MCF 10A (cell line): Measurements from ENCODE around the gene PCP2. TPM values are rescaled to one million over a fixed set of nuclear protein-coding genes. Genes with fewer than 3 reads are reported as not detected.

Experiments
- BruUV-seq: library from RNA; stranded (reverse); fragments of 400-500 nt; replicated peaks from 2 replicates; lab custom pipeline; 2021; lab: Mats Ljungman, UMichigan
- CTCF ChIA-PET: fragments of 300-600 bp; sonication (Branson Sonifier 250); formaldehyde crosslinking; extraction: SDS; loops from one replicate; lab custom pipeline; 2021; ENCODE audit warnings: antibody characterized with exemption, inconsistent platforms; lab: Yijun Ruan, JAX
- POLR2A ChIA-PET: fragments of 300-600, 350-650 bp; sonication (Branson Sonifier 250); formaldehyde crosslinking; extraction: SDS; loops from one replicate; lab custom pipeline; 2020; ENCODE audit warnings: antibody characterized with exemption, inconsistent platforms; lab: Yijun Ruan, JAX
- DNase-seq: peaks from one replicate; pipeline ENCODE4 v3.0.0-alpha.2; 2018; ENCODE audit not compliant: unreplicated experiment
- H3K27ac Mint-ChIP-seq: one replicate; pipeline ENCODE4 v1.8.0; 2022; ENCODE audit warnings: mild to moderate bottlenecking, low read depth, mixed read lengths; ENCODE audit not compliant: unreplicated experiment
- H3K27me3 Mint-ChIP-seq: one replicate; pipeline ENCODE4 v1.8.0; 2022; ENCODE audit warnings: mixed read lengths; ENCODE audit not compliant: insufficient read depth, unreplicated experiment
- H3K36me3 Mint-ChIP-seq: one replicate; pipeline ENCODE4 v1.8.0; 2022; ENCODE audit warnings: mild to moderate bottlenecking, moderate library complexity, mixed read lengths; ENCODE audit not compliant: insufficient read depth, unreplicated experiment
- H3K4me1 Mint-ChIP-seq: one replicate; pipeline ENCODE4 v1.8.0; 2022; ENCODE audit warnings: mixed read lengths; ENCODE audit not compliant: insufficient read depth, unreplicated experiment
- H3K4me3 Mint-ChIP-seq: one replicate; pipeline ENCODE4 v1.8.0; 2022; ENCODE audit warnings: mild to moderate bottlenecking, moderate library complexity, mixed read lengths; ENCODE audit not compliant: unreplicated experiment
- H3K9me3 Mint-ChIP-seq: one replicate; pipeline ENCODE4 v1.8.0; 2022; ENCODE audit warnings: mixed read lengths; ENCODE audit not compliant: unreplicated experiment
- CTCF ChIP-seq: fragments of 200-600 bp; IDR thresholded peaks from one replicate; pipeline ENCODE4 v1.8.0; 2022; ENCODE audit warnings: antibody characterized with exemption, mild to moderate bottlenecking; ENCODE audit not compliant: unreplicated experiment
- intact Hi-C: fragments of 100-400 bp; cut with micrococcal nuclease; formaldehyde crosslinking; loops from 2 replicates; pipeline ENCODE4 v1.14.1; 2022
- total RNA-seq: library from RNA; stranded (reverse); gene quantifications from 2 replicates; pipeline ENCODE4 v1.2.3, GENCODE V29; 2022

The PCP2 gene
- total RNA-seq, 1 experiment from 2014 or later: not detected

GRCh38 chr19:7622933-7623685 is 10.4 kb downstream of the PCP2 start:
- POLR2A ChIA-PET: interaction anchor here (1.1 kb wide), 1 partner anchor 14 kb away, joined by 4 read pairs; no protein-coding TSS in a partner anchor

GRCh38 chr19:7620442-7621412 is 12.8 kb downstream of the PCP2 start:
- Mint-ChIP-seq H3K9me3 (no peaks in the 10 kb centered on the region), H3K36me3 (peaks cover 83% of the 10 kb centered on the region), H3K27ac (no peak overlapping the region), H3K27me3 (no peaks in the 10 kb centered on the region), H3K4me3 (no peak overlapping the region), H3K4me1 (peaks cover 15% of the 10 kb centered on the region)
- BruUV-seq: TSS peak; percentile 37
- intact Hi-C loops: no loop called here
- CTCF ChIA-PET: interaction anchor here (1.4 kb wide), 1 partner anchor 266 kb away, joined by 3 read pairs; no protein-coding TSS in a partner anchor
- POLR2A ChIA-PET: interaction anchor here (1.2 to 3.9 kb wide), 5 partner anchors 9 to 280 kb away, joined by 3 to 41 read pairs (median 10); partner anchors contain the start of genes PET100 and XAB2
- DNase-seq: no peak
- no peak for TF ChIP-seq CTCF

More at GRCh38 chr19:7622933-7623685, 10.4 kb downstream of the PCP2 start:
- Mint-ChIP-seq H3K4me1 (peaks cover 14% of the 10 kb centered on the region), H3K9me3 (no peaks in the 10 kb centered on the region), H3K4me3 (no peak overlapping the region), H3K27me3 (no peaks in the 10 kb centered on the region), H3K36me3 (peaks cover 70% of the 10 kb centered on the region), H3K27ac (no peak overlapping the region)
- BruUV-seq: no TSS peak
- CTCF ChIA-PET: interaction anchor here (0.6 to 0.9 kb wide), 2 partner anchors 55 to 180 kb away, joined by 3 read pairs; no protein-coding TSS in a partner anchor
- no peak for DNase-seq
- no peak for TF ChIP-seq CTCF
- intact Hi-C loops: no loop called here

- POLR2A ChIA-PET: interaction anchor here (0.7 to 3.9 kb wide), 11 partner anchors 10 to 830 kb away, joined by 3 to 41 read pairs (median 4); partner anchors contain the start of genes MAP2K7, PET100, TRAPPC5 and XAB2
- CTCF ChIA-PET: interaction anchor here (0.5 to 2.4 kb wide), 4 partner anchors 11 to 266 kb away, joined by 3 to 13 read pairs (median 3); no protein-coding TSS in a partner anchor
Observed at GRCh38 chr19:7619671-7620441, 13.7 kb downstream of the PCP2 start.

More at GRCh38 chr19:7619671-7620441, 13.7 kb downstream of the PCP2 start:
- Mint-ChIP-seq H3K4me1 (peaks cover 15% of the 10 kb centered on the region), H3K9me3 (no peaks in the 10 kb centered on the region), H3K27ac (no peak overlapping the region), H3K4me3 (no peak overlapping the region), H3K36me3 (peaks cover 75% of the 10 kb centered on the region), H3K27me3 (no peaks in the 10 kb centered on the region)
- BruUV-seq: no TSS peak
- no peak for TF ChIP-seq CTCF
- no peak for DNase-seq
- intact Hi-C loops: no loop called here
